GM15510 (cell line): Measurements from ENCODE around the gene UGGT2.

Source experiments
- POLR2A ChIP-seq: IDR thresholded peaks from 3 replicates; pipeline ENCODE4 v1.6.1; 2011; ENCODE audit warnings: borderline replicate concordance; ENCODE audit not compliant: insufficient read length; ENCODE audit errors: extremely low read depth

The UGGT2 gene, protein sequence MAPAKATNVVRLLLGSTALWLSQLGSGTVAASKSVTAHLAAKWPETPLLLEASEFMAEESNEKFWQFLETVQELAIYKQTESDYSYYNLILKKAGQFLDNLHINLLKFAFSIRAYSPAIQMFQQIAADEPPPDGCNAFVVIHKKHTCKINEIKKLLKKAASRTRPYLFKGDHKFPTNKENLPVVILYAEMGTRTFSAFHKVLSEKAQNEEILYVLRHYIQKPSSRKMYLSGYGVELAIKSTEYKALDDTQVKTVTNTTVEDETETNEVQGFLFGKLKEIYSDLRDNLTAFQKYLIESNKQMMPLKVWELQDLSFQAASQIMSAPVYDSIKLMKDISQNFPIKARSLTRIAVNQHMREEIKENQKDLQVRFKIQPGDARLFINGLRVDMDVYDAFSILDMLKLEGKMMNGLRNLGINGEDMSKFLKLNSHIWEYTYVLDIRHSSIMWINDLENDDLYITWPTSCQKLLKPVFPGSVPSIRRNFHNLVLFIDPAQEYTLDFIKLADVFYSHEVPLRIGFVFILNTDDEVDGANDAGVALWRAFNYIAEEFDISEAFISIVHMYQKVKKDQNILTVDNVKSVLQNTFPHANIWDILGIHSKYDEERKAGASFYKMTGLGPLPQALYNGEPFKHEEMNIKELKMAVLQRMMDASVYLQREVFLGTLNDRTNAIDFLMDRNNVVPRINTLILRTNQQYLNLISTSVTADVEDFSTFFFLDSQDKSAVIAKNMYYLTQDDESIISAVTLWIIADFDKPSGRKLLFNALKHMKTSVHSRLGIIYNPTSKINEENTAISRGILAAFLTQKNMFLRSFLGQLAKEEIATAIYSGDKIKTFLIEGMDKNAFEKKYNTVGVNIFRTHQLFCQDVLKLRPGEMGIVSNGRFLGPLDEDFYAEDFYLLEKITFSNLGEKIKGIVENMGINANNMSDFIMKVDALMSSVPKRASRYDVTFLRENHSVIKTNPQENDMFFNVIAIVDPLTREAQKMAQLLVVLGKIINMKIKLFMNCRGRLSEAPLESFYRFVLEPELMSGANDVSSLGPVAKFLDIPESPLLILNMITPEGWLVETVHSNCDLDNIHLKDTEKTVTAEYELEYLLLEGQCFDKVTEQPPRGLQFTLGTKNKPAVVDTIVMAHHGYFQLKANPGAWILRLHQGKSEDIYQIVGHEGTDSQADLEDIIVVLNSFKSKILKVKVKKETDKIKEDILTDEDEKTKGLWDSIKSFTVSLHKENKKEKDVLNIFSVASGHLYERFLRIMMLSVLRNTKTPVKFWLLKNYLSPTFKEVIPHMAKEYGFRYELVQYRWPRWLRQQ (N-terminal part only)

DNA sequence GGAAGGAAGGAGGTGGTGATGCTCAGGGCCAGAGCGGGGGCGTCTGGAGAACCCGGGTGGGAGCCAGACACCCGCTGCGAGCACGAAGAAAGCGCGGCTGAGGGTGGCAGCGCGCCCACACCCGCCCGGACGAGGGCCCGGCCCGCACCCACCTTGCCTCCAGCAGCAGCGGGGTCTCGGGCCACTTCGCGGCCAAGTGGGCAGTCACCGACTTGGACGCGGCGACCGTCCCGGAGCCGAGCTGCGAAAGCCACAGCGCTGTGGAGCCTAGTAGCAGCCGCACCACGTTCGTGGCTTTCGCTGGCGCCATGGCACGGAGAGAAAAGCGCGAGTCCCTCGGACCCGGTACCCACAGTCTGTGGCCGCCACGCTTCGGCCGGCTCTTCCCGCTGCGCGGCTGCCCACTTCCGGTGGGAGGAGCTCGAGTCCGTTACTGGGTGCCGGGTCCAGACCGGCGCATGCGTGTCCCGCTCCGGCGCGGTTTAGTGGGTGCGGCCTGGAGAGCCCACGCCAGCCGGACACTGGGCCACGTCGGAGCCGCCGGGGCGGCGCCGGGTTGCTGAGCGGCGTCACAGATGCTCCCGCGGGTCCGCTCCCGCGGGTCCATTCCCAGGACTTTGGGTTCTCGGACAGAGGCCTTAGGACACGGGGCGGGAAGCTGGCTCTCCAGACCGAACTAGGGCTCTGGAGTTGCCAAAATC, at the start of gene UGGT2:
Gene UGGT2, minus strand, starts transcription at position 399 of the 701 bp plus-strand sequence. Its CDS starts 89 bp downstream, at position 310.
- TF ChIP-seq POLR2A, result peak; percentile 91

DNA sequence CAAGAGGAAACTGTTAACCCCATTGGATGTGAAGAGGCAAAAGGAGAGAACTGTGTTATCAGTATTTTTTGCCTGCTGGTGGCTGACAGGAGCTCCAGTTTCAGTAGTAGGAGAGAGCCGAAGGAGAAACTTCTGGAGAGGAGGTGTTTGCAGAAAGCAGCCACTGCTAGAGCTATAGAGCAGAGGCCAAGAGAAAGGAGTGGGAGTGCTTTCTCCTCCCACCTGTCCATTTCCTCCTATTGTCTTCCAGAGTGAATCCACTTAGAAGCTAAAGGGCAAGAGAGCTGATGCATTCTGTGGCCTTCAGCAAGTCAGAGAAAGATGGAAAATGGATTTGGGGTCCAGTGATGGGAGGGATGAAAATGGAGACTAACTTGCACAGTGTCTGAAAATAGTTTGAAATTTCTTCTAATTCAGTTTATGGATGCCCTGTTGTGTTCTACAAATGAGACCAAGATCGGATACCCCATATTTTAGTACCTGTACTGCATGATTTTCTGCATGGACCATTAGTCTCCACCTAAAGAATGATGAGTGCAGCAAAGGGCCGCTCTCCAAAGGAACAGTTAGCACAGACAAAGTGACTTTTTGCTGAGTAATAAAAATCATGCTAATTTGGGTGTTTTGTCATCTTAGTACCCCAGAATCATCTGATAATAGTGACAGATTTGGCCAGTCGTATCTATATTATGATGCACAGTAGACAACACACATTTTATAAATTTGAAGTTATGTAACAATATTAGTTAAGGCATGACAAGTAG, 47.4 kb upstream of the UGGT2 start:
- no peak for TF ChIP-seq POLR2A

DNA sequence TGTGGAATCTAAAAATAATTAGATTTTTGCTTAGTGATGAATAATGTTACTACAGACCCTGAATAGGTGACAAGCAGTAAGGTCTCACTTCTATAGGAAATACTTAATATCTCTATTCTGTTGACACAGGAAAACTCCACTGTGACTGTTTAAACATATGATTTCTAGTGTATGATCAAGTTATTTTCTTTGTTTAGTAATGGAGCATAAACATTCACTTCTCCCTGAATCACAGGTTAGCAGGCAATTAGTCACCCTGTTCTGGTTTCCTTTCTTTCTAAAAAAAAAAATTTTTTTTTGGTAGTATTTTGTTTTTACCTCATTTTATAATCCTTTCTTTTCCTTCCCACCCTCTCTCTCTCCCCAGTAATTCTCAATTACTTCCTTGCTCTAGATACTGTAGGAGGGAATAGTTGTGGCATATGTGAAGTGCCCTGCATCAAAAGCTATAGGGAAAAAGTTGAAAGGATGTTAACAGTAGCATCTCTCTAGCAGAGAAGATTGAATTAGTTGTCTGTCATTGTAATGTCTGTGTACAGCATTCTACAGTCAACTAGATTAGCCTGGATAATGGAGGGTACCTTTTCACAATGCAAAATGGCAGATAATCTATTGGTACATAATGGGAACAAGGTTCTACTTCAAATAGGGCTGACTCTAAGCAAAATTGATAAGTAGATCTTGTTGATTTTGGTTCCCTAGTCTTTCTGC, 40.2 kb upstream of the UGGT2 start:
- TF ChIP-seq POLR2A, result no peak

DNA sequence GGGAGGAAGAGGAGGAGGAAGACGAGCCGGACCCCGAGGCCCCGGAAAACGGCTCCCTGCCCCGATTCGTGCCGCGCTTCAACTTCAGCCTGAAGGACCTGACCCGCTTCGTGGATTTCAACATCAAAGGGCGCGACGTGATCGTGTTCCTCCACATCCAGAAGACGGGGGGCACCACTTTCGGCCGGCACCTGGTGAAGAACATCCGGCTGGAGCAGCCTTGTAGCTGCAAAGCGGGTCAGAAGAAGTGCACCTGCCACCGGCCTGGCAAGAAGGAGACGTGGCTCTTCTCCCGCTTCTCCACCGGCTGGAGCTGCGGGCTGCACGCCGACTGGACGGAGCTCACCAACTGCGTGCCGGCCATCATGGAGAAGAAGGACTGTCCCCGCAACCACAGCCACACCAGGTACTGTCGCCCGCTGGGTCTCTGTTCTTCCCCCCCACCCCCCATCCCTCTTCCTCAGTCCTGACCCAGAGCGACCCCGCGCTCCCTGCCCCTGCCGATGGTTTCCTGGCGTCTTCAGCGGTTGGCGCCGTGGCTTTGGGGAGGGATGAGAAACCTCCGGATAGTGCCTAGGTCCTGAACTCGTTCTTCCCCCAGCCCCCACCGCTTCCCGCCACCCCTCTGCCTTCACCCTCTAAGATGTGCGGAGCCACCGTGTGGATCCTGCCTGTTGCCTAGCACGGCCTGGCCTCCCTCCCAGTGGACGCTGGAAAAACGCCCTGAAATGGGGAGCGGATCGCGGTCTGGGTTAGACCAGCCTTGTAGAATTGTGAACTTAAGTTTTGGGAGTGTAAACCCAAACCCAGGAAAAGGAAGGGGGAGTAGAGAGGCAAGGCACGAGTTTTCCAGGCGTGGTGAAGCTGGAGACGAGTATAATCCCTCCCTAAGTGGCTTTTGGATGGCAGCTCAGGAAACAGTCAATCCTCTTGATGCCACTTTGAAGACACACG, 38.2 kb upstream of the UGGT2 start:
- no peak for TF ChIP-seq POLR2A

DNA sequence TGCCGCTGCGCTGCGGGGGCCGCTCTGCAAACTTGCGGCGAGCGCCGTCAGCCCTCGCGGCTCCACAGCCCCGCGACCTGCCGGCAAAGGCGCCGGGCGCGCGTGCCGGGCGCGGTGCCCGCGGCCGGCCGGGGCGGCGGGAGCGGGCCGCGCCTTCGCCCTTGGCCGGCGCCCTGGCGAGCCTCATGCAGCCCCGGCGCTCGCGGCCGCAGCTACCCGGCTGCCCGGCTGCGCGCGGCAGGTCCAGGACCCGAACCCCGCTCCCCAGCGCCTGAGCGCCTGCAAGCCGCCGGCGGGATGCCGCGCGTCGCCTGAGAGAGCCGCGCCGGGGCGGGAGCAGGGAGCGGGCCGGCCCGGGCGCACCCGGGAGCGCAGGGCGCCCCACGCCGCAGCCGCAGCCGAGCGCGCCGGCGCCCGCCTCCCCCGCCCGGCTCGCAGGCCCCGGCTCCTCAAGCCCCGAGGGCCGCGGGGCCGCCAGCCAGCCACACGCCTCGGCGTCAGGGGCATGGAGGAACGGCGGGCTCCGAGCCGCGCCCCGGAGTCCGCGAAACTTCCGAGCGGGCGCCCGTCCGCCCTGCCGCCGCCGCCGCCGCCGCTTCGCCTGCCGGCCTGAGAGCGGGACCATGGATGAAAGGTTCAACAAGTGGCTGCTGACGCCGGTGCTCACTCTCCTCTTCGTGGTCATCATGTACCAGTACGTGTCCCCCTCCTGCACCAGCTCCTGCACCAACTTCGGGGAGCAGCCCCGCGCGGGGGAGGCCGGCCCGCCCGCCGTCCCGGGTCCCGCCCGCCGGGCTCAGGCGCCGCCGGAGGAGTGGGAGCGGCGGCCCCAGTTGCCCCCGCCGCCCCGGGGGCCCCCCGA, 37.3 kb upstream of the UGGT2 start:
- TF ChIP-seq POLR2A, result no peak

DNA sequence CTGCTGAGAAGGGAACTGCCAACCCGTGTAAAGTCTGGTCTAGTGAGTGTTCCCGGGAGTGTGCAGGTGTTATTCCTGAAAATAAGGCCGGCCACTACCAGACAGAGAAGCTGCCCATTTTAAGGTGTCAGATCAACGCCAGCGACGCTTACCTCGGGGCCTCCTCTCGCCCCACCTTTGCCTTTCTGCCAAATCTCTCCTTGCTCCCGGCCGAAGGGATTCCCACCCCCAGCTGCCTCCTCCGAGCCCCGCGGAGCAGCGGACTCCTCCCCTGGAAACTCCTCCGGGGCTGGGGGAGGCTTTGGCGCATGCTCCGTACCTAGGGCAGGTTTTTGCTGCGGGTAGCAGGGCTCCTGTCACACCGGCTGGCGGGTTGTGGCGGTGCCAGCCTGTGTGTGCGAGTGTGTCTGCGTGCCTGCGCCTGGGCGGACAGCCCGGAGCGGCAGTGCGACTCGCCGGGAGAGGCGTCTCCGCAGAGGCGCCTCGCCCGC, 36.6 kb upstream of the UGGT2 start, which contains the start of gene HS6ST3:
Gene HS6ST3, plus strand, starts transcription at position 359 of the 491 bp plus-strand sequence.
- TF ChIP-seq POLR2A, result no peak

DNA sequence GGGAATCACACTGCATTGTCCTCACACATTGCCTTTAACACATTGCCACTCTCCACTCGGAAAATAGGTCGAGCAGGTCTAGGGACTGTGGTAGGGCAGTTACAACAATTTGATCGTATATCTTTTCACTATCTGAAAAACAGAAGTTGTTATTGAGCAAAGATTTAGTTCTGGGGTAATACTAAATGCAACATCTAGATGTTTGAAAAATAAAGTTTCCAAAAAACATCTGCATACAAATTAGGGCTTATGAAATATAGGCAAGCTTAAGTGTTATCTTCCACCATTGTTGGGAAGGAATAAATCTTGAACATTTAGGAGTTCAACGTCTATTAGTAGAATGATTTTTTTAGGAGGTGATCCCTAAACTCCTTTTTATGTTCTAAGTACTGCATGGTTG, 35.9 kb upstream of the UGGT2 start:
- TF ChIP-seq POLR2A, result no peak

DNA sequence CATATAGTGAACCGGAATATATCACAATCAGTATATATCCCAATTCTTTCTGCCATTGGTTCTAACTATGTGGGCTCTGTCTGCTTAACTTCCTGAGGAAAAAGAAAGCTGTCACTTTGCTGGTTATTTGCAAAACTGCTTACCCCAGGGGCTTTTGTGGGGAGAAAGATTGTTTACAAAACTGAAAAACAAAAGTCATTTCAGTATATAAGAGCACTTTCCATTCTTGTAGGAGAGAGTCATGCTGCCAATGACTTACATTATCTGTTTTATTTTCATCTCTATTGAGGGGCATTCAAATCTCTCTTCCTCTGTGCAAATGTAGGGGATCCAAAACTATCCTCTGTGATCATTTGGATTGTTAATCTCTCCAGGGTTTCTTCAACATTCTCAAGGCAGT, 33.5 kb upstream of the UGGT2 start:
- TF ChIP-seq POLR2A, result no peak

DNA sequence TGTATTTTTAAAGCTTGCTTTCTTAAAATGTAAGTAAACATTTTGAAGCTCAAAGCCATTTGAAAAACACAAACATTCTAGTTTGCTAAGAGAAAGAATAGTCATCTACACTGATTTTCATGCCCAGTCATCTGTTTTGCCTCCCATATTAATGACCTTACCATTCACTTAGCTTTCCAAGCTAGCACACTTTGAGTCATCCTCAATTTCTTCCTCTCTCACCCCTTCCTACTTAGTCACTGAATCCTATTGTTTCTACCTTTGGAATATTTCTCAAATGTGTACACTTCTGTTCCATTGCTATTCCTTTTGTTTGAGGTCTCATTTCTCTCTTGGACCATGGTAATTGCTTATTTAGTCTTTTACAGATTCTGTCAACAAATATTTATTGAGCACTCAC, 29.4 kb upstream of the UGGT2 start:
- TF ChIP-seq POLR2A, result no peak

DNA sequence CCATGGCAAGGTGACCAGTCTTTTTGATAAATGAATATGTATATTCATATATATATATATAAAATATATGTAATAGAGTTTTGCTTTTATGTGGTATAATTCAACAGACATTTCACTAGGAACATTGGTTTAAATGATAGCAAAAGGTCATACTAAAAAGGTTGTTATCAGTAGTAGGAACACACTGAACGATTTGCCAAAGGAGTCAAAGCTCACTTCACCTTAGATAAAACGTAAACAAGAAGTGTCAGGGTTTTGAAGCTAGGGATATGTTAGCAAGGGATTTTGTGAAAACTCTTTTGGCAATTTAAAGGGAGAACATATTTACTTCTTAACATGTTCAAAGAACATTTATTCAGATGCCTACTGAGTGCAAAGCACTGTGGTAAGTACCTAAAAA, 28.7 kb upstream of the UGGT2 start:
- TF ChIP-seq POLR2A, result no peak

DNA sequence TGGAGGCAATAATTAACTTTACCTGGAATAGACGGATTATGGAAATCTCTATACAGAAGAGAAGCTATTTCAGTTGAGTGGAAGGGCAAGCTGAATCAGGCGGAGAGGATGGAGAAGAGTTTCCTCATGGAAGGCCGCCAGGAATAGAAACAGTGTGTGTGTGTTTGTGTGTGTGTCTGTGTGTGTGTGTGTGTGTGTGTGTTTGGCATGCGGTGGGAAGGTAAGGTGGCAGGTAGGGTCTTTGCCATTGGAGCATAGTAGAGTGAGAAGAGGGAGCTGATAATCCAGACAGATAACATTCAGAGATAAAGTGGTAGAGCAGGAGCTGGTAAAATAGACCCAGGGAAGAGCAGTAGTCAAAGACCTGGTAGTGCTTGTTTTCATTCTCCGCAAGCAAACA, 27.5 kb upstream of the UGGT2 start:
- no peak for TF ChIP-seq POLR2A
